Raji (cell line): ENCODE data around the gene LAD1.

Experiments
- POLR2A ChIP-seq: IDR thresholded peaks from 2 replicates; pipeline ENCODE4 v1.6.1; 2011; ENCODE audit warnings: low read depth, low read length, control low read depth; ENCODE audit not compliant: insufficient read depth

Gene LAD1

GRCh38 chr1:201353186-201353940 is 45.8 kb downstream of the LAD1 start:
- TF ChIP-seq POLR2A, result no peak

GRCh38 chr1:201351617-201352016 is 47.5 kb downstream of the LAD1 start:
- TF ChIP-seq POLR2A, result no peak

GRCh38 chr1:201350884-201351283 is 48.2 kb downstream of the LAD1 start:
- TF ChIP-seq POLR2A, result no peak

- TF ChIP-seq POLR2A, result no peak
Observed at GRCh38 chr1:201350361-201350725, 48.8 kb downstream of the LAD1 start.

- TF ChIP-seq POLR2A, result no peak
Observed at GRCh38 chr1:201349092-201349491, 50.0 kb downstream of the LAD1 start.

- TF ChIP-seq POLR2A, result no peak
Observed at GRCh38 chr1:201348211-201348566, 50.9 kb downstream of the LAD1 start.

- TF ChIP-seq POLR2A, result no peak
Observed at GRCh38 chr1:201347498-201348210, 51.5 kb downstream of the LAD1 start.

GRCh38 chr1:201346987-201347386 is 52.1 kb downstream of the LAD1 start:
- TF ChIP-seq POLR2A, result no peak

GRCh38 chr1:201346337-201346939 is 52.7 kb downstream of the LAD1 start:
- no peak for TF ChIP-seq POLR2A

- no peak for TF ChIP-seq POLR2A
Observed at GRCh38 chr1:201345081-201345355, 54.1 kb downstream of the LAD1 start.

- TF ChIP-seq POLR2A, result no peak
Observed at GRCh38 chr1:201344206-201345080, 54.7 kb downstream of the LAD1 start.

GRCh38 chr1:201341377-201341776 is 57.7 kb downstream of the LAD1 start:
- no peak for TF ChIP-seq POLR2A

GRCh38 chr1:201336711-201337450 is 62.2 kb downstream of the LAD1 start:
- TF ChIP-seq POLR2A, result no peak

GRCh38 chr1:201335901-201336300 is 63.2 kb downstream of the LAD1 start:
- TF ChIP-seq POLR2A, result no peak
